ENCODE data around the gene SLC35E3. TPM values are rescaled to one million over a fixed set of nuclear protein-coding genes. Genes with fewer than 3 reads are reported as not detected.

SLC35E3 gene
- total RNA-seq, 6 experiments from 2014 or later: 10.7 to 17.0 (median 12.0) TPM

DNA sequence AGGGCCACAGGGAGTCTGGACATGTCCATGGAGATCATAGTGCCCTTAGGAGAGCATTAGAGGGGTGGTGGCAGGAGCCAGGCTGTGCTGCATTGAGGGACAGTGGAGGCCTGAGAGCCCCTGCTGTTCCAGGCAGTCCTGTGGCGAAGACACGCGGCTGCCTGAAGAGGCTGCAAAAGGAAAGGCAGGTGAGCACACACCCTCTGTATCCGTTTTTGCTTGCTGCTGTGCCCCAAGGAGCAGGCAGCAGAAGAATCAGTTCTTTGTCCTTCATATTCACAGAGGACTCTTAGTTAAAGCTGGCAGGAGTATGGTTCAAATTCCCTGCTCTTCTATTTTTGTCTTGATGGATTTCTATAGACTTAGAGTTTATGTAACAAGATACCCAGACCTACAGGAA is 4.5 kb downstream of the SLC35E3 start:
- TF ChIP-seq, protein P1, sequence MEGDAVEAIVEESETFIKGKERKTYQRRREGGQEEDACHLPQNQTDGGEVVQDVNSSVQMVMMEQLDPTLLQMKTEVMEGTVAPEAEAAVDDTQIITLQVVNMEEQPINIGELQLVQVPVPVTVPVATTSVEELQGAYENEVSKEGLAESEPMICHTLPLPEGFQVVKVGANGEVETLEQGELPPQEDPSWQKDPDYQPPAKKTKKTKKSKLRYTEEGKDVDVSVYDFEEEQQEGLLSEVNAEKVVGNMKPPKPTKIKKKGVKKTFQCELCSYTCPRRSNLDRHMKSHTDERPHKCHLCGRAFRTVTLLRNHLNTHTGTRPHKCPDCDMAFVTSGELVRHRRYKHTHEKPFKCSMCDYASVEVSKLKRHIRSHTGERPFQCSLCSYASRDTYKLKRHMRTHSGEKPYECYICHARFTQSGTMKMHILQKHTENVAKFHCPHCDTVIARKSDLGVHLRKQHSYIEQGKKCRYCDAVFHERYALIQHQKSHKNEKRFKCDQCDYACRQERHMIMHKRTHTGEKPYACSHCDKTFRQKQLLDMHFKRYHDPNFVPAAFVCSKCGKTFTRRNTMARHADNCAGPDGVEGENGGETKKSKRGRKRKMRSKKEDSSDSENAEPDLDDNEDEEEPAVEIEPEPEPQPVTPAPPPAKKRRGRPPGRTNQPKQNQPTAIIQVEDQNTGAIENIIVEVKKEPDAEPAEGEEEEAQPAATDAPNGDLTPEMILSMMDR (IDR thresholded peaks at IDR 0.05): no peak
- Mint-ChIP-seq H3K27me3 (ENCODE audit: insufficient read depth) (no peaks in the 10 kb centered on the region), H3K4me3 (no peak overlapping the region), H3K27ac (no peak overlapping the region), H3K36me3 (ENCODE audit: low read depth) (peaks cover 22% of the 10 kb centered on the region), H3K9me3 (no peaks in the 10 kb centered on the region), H3K4me1 (ENCODE audit: low read depth) (peaks cover 28% of the 10 kb centered on the region)
- DNase-seq: no peak

- H3K36me3 Mint-ChIP-seq (ENCODE audit: low read depth): peaks cover 38% of the 10 kb centered on the region
- TF ChIP-seq, protein P1 (IDR thresholded peaks at IDR 0.05): no peak
- H3K4me3 Mint-ChIP-seq: no peak overlapping the region
- H3K27me3 Mint-ChIP-seq (ENCODE audit: insufficient read depth): no peaks in the 10 kb centered on the region
- DNase-seq: no peak
- 0 out of 2 replicates have a peak, but pooled peaks cover 5% of the 10 kb centered on the region for H3K4me1 Mint-ChIP-seq (ENCODE audit: low read depth)
- no peak overlapping the region for H3K27ac Mint-ChIP-seq
- no peaks in the 10 kb centered on the region for H3K9me3 Mint-ChIP-seq
Observed at GRCh38 chr12:68755536-68756243, 9.7 kb downstream of the SLC35E3 start.

DNA sequence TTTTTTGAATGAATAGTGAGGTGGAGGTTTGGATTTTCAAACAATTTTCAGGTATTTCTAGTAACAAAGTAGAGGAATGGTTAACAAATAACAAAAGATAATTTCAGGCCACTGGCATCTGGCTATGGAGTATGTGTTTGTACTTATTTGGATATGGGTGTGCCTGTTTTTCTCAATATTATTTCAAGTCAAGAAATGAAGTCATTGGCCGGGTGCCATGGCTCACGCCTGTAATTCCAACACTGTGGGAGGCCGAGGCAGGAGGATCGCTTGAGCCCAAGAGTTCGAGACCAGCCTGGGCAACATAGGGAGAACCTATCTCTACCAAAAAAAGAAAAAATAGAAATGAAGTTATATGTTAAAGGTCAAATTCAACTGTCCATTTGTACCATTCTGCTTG is 13.9 kb downstream of the SLC35E3 start:
- Mint-ChIP-seq H3K4me3 (no peak overlapping the region), H3K4me1 (ENCODE audit: low read depth) (no peaks in the 10 kb centered on the region), H3K27me3 (ENCODE audit: insufficient read depth) (no peaks in the 10 kb centered on the region), H3K9me3 (no peaks in the 10 kb centered on the region), H3K36me3 (ENCODE audit: low read depth) (peaks cover 28% of the 10 kb centered on the region), H3K27ac (no peak overlapping the region)
- TF ChIP-seq, protein P1 (IDR thresholded peaks at IDR 0.05): no peak
- DNase-seq: no peak

- Mint-ChIP-seq H3K4me1 (ENCODE audit: low read depth) (no peaks in the 10 kb centered on the region), H3K27ac (no peak overlapping the region), H3K36me3 (ENCODE audit: low read depth) (peaks cover 21% of the 10 kb centered on the region), H3K9me3 (no peaks in the 10 kb centered on the region), H3K4me3 (no peak overlapping the region), H3K27me3 (ENCODE audit: insufficient read depth) (no peaks in the 10 kb centered on the region)
- no peak for DNase-seq
- TF ChIP-seq, protein P1 (IDR thresholded peaks at IDR 0.05): no peak
Observed at GRCh38 chr12:68760806-68761441, 14.9 kb downstream of the SLC35E3 start.

GRCh38 chr12:68761442-68761812 is 15.5 kb downstream of the SLC35E3 start:
- DNase-seq: no peak
- no peaks in the 10 kb centered on the region for H3K27me3 Mint-ChIP-seq (ENCODE audit: insufficient read depth)
- TF ChIP-seq, protein P1 (IDR thresholded peaks at IDR 0.05): no peak
- no peak overlapping the region for H3K27ac Mint-ChIP-seq
- H3K4me1 Mint-ChIP-seq (ENCODE audit: low read depth): no peaks in the 10 kb centered on the region
- H3K4me3 Mint-ChIP-seq: no peak overlapping the region
- peaks cover 16% of the 10 kb centered on the region for H3K36me3 Mint-ChIP-seq (ENCODE audit: low read depth)
- H3K9me3 Mint-ChIP-seq: no peaks in the 10 kb centered on the region
